Stimulated activated CD4-positive, alpha-beta T cell treated with anti-CD3 and anti-CD28 coated beads, Interleukin-12 subunit alpha, Interleukin-12 subunit beta, amount 100 ng/mL, for 4 hours (primary cell): ENCODE data around the gene FLYWCH2.

Experiments used
- DNase-seq: peaks from one replicate; pipeline ENCODE4 v3.0.0-alpha.2; 2020

FLYWCH2 gene, protein sequence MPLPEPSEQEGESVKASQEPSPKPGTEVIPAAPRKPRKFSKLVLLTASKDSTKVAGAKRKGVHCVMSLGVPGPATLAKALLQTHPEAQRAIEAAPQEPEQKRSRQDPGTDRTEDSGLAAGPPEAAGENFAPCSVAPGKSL

DNA sequence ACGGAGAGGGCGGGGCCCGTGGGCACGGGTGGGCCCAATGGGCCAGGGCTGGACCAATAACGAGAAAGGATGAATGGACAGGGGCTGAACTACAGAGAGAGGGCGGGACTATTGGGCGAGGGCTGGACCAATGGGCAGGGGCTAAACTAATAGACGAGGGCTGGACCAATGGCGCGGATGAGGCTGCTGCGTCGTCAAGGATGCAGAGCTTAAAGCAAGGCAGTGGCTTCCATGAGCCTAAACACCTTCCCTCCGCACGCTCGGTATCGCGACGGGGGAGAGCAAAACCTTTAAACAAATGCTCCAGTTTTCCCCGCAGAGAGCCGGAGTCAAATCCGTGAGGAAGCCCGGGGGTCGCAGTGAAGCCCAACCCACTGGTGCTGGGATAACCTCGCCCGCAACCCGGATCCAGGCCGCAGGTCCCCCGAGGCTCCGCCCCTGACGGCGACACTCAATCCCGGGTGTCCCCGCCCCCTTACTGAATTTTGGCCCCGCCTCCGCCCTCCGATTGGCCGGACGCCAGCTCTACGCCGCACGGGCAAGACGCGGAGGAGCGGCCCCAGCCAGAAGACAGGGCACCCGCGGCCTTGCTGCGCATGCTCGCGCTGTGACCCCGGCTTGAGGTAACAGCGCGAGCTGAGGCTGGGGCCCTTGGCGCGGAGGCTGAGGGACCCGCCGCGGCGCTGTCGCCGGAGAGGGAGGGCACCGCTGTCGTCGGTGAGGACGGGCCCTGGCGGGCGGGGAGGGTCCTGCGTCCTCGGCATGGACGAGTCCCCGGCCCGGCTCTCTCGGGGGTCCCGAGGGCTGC is at the start of gene FLYWCH2:
Gene FLYWCH2 (plus strand): TSS at position 566 of the 808 bp plus-strand sequence. CDS start 13,235 bp downstream, outside the sequence.
- peak; percentile 99 for DNase-seq

DNA sequence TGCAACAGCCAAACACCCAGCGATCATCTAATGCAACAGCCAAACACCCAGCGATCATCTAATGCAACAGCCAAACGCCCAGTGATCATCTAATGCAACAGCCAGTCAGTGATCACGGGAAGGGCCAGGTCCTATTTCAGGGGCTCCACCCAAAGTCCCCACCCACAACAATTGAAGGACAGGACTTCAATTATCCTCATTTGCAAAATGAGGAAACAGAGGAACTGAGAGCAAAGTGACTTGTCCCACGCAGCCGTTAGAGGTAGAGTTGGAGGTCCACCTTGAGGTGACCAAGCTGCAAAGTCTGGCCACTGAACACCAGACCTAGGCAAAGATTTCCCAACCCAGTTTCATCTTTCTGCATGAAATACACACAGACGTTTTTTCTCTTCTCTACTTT is 49.2 kb upstream of the FLYWCH2 start:
- no peak for DNase-seq

DNA sequence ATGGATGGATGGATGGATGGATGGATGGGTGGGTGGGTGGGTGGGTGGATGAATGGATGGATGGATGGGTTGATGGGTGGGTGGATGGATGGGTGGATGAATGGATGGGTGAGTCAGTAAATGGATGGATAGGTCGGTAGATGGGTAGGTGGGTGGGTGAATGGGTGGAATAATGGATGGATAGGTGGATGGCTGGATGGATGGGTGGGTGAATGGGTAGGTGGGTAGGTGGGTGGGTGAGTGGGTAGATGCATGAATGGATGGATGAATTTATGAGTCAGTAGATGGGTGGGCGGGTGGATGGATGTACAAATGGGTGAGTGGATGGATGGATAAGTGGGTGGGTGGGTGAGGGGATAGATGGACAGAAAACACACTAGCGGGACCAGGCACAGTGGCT is 48.0 kb upstream of the FLYWCH2 start:
- DNase-seq: no peak

DNA sequence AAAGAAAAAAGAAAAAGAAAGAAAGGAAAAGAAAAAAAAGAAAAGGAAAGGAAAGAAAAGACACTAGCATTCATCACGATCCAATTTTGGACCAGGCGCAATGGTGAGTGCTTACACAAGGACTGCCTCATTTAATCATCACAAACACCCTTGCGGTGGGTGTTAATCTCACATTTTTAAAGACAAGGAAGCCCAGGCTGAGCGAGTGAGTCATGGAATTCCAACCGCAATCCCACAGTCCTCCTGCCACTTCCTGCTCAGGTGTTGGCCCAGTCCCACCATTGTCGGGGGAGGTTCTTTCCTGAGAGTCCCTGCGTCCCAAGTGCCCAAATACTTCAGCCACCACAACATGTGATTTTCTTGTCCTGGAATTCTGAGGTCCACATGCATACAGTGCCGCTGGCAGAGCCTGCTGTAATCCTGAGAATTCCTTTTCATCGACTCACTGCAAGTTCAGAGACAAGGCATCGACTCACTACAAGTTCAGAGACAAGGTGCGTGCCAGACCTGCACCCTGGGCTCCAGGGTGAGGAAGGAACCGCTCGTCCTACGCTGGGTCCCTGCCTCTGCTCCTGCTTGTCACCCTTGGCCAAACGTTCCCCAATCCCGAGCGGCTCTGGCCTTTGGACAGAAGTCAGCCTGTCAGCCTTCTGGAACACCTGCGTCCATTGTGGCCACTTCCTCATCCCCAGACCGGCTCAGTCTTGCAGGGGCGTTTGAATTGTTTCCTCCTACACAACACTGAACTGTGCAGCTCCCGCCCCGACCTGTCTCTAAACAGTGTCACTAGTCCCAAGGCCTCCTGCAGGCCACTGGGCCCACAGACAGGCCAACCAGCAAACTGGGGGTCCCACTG is 47.1 kb upstream of the FLYWCH2 start:
- no peak for DNase-seq

DNA sequence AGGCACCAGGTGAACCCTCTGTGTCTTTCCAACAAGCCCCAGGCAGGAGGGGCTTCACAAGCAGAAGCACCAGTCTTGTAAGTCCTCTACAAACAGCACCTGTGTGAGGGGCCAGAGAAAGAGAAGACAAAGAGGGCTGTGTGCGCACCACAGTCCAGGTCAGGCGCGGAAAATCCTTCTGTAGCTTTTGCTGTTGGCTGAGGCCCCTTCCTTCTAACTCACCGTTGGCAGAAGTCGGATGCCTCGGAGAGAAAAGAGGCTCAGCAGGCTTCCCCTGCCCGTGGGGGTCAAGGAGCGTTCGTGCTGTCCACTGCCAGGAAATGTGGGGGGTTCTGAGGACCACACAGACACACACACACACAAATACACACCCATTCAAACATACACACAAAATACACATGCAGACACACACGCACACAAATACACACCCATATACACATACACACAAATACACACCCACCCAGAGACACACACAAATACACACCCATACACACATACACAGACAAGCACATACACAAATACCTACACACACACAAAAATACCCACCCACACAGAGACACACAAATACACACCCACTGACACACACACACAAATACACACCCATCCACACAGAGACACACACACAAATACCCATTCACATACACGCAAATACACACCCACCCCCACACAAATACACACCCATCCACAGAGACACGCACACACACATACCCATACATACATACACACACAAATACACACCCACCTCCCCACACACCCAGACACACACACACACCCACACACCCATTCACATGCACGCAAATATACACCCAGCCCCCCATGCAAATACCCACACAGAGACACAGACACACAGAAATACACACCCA is 46.1 kb upstream of the FLYWCH2 start:
- no peak for DNase-seq

DNA sequence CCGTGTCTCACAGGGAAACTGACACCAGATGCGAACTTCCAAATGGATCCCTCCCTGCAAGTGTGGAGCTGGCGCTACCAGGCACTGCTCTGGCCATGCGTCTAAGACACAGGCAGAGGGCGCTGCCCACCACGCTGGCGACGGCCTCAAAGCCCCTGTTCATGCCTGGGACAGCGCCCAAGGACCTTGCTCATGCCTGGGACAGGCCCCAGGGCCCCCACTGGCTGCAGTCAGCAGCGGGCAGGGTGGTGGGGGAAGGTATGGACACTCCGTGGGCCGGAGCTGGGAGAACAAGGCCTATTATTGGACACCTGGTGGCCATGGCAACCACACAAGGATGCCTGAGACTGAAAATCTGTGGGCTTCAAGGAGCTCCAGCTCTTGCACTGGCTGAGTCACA is 44.1 kb upstream of the FLYWCH2 start:
- DNase-seq: peak; percentile 50

DNA sequence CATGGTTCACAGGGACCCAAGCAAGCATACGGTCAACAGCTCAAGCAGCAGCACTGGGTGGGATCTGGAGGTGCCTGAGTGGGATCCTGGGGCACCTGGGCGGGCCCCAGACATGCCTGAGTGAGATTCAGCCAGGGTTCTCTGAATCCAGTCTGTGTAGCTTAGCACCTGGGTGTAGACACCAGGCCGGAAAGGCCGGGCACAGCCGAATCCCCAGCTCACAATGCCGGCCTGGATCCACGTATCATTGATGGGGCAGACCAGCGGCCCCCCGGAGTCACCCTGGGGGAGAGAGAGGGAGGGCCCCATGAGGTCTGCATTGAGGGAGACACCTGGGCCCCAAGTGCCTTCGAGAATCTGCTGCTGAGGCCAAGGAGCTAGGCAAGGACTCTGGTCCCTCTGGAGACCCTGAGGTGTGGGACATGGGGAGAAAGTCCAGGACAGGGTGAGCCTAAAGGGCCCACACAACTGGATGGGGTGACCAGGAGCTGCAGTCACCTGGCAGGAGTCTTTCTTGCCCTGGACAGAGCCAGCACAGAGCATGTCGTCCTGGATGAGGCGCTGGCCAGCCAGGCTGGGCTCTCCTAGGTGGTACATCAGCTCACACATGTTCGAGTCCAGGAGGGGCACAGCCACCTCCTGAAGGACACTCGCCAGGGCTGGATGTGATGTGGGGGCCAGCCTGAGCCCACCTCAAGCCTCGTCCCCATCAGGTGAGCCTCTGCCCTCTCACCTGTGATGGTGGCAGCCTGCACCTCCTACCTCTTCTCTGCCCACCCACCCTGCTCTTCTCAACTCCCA is 43.2 kb upstream of the FLYWCH2 start:
- DNase-seq: no peak

DNA sequence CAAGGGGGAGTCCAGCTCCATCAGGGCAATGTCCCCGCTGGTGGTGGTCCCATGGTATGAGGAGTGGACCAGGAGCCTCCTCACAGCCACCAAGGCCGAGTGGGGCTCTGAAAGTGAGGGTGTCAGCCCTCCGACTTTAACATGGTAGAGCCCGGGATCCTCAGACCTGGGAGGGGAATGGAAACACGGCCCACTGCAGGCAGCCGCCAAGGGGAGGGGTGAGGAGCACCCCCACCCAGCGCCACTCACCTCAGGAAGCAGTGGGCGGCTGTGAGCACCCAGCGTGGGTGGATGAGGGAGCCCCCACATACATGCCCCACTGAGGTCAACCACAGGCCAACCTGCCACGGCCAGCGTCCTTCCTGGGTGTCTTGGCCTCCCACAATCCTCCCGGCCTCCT is 42.1 kb upstream of the FLYWCH2 start:
- no peak for DNase-seq

DNA sequence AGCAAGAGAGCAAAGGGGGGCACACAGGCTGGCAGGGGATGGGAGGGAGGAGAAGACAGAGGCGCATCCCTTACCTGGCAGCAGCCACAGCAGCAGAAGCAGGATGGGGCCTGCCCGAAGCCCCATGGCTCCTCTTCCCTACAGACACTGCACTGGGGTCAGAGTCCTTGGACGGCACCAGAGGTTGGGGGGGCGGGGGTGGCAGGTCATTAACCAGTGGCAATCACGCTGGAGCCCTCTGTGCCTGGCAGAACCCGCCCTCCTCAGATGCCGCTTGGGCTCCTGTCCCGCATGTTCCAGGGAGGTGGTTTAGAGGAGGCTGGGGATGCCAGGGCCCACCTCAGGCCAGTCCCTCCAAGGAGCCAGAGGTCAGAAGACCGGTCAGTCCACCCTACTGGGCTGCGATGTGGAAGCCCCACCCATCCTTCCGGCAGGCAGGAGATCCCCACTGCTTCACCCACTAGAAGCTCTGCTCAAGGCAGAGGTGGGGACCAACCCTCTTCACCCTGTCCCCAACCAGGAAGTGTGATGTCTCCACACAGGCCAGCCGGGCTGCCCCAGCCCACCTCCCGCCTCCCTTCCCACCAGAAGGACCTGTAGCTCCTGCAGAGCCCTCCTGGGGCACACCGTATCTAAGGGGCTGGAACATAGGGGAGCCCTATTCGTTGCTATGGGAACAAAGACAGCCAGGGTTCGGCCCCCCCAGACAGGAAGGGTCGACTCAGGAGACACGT is 41.2 kb upstream of the FLYWCH2 start:
- DNase-seq: no peak

DNA sequence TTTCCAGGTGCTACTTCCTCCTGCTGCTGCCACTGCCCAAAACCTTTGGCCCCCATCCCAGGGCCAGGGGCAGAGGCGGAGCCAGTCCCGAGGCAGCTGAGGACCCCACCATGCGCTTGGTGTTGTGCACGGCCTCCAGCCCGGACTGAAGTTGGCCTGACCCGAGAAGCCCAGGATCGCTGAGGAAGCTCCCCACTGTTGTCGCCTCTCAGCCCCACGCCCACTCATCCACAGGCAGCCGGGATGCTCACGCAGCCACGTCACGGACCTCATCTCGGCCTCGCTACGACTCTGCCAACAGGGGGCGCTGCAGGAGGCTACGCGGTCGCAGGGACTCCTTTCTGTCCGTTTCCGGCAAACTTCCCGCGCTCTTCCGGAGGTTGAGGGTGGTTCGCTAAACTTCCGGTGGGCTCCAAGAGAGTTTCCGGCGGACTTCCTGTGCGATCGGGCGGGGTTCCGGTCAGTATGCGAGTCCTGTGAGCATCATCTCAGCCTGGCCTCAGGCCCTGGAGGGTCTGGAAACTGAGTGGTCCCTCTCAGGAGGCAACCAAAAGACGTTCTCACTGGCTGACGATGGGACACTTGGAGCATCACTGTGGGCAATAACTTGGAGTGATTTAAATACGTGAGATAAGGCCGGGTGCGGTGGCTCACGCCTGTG is 40.5 kb upstream of the FLYWCH2 start:
- peak; percentile 79 for DNase-seq

DNA sequence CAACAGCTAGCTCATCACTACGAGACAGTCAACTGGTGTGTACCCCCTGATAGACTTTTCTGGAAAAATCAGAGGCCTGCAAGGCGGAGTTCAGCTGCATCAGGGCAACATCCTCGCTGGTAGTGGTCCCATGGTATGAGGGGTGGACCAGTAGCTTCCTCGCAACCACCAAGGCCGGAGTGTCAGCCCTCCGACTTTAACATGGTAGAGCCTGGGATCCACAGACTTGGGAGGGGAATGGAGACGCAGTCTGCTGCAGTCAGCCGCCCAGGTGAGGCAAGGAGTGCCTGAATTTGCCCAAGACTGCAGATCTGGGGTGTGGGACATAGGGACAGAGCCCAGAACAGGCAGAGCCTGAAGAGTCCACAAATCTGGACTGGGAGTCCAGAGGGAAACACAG is 39.5 kb upstream of the FLYWCH2 start:
- DNase-seq: no peak

DNA sequence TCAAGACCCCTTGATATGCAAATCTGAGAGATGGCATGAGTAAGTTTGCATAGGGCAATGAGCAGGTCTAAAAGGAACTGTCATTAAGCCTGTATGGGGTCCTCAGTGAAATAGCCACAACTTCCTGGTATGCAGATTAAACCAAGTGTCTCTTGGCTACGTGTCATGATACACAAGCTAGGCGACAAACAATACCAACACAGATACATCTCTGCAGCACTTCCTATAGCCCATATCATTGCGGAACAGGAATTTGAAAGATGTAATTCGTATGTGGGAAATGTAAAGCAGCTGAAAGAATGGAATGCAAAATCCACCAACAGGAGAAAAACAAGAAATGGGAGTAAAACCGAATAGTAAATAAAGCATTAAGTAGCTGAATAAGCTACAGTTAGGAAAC is 37.9 kb upstream of the FLYWCH2 start:
- DNase-seq: no peak

DNA sequence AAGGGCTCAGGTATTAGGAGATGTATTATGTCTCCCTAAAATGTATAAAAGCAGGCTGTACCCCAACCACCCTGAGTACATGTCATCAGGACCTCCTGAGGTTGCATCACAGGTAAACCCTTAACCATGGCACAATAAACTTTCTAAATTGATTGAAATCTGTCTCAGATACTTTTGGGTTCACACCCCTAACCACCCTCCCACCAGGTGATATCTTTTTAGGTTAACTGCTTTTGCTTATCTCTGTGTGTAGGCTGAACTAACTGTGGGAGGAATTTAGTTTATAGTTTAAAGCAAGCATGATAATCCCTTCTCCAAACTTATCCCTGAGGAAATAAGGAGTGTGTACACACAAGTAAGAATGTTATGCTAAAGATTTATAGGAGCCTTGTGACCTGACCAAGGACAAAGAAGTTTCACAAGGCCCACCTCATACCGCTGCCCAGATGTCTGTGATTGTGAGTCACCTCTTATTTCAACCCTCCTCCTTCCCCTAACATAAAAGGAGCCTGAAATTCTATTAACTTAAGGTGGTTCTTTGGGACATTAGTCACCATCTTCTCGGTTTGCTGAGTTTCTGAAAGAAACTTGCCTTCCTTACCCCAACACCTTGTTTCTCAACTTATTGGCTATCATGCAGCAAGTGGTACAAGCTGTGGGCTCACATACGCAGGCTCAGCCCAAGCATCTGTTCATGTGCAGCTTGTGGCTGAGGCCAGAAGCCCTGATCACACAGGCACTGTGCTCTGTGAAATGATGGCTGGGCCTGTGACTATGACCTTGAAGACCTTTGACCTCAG is 36.3 kb upstream of the FLYWCH2 start:
- DNase-seq: no peak

DNA sequence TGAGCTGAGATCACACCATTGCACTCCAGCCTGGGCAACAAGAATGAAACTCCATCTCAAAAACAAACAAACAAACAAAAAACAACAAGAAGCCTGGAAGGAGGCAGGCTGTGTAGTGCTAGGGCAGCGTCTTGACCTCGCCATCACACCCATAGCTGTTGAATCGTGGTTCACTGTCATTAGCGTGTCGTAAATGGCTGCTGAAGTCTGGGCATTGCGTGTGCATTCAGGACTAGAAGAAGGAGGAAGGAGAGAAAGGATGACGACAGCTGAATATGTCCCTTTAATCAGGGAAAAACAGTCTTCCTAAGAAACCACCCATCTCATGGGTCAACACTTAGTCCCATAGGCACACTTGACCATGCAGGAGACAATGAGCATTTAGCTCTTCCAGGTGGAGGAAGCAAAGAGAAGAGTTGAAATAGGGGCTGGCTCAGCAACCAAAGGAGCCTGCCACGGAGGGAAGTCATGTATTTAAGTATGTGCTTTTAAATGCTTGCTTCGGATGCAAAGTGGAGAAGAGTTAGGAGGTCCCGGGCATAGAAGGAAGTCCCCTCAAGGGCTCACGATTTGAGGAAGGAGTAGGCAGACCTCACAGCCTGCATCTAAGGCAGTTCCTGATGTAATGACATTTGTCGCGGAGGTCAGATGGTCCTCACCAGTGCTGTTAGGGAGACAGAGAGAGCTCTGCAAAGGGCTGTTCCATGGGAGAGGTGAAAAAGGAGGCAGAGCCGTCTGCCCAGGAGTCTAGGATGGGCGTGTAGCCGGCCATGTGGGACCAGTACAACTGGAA is 33.9 kb upstream of the FLYWCH2 start:
- DNase-seq: no peak

DNA sequence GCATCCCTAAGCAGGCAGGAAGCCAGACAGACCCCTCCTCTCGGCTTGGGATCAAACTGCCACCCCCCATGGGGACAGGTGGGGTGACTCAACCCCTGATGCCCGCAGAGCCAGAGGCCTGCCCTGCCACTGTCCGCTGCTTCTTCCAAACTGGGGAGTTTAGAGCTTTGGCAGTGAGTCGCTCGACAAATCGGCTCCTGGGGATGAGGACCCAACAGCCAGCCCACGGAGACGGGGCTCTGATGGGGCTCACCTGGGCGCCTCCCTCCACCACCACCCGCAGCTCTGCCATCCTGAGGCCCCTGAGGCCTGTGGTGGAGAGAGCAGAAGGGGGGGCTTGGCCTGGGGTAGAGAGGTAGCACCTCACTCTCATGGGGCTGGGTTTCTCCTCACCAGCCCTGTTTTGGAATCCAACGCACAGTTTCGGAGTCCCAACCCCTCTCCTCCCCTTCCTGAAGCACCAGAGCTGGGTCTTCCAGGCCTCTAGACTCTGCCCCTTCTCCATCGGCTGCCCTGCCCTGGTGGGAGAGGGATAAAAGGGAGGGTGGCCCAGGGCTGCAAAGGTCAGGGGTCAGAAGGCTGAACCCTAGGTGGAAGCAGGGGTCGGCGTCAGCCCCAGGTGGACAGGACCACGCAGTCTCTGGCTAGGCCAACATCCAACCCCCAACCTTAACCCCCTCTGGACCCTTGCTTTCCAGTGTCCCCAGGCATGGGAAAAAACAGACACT is 30.8 kb upstream of the FLYWCH2 start:
- no peak for DNase-seq

DNA sequence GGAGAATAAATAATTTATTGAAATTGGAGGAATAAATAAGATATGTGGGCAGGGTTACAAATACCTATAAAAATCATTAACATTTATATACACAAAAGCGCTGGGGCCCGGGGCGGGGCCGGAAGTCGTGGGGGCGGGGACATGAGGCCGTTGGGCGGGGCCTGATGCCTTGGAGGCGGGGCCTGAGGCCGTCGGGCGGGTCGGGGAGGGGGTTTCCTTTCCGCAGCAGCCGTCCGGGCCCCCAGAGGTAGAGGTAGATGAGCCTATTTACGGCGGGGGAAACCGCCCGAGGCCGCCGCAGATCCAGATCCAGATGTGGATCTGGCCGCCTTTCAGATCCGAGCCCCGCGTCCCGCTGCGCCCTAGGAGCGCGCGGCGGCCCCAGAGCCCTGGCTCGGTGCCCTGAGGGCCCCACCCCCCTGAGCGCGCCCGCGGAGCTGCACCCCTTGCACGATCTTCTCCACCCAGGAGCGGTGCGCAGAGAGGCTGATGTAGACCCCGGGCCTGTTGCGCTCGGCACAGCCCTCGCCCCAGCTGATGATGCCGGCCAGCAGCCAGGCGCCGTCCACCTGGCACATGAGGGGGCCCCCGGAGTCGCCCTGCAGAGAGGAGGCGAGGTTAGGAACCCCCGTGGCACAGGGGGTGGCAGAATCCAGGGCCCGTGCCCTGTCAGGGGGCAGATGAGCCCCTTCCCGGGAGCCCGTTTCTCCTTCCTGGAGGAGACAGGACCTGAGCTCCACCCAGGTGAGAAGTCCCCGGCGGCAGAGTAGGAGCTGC is 30.1 kb upstream of the FLYWCH2 start:
- no peak for DNase-seq

DNA sequence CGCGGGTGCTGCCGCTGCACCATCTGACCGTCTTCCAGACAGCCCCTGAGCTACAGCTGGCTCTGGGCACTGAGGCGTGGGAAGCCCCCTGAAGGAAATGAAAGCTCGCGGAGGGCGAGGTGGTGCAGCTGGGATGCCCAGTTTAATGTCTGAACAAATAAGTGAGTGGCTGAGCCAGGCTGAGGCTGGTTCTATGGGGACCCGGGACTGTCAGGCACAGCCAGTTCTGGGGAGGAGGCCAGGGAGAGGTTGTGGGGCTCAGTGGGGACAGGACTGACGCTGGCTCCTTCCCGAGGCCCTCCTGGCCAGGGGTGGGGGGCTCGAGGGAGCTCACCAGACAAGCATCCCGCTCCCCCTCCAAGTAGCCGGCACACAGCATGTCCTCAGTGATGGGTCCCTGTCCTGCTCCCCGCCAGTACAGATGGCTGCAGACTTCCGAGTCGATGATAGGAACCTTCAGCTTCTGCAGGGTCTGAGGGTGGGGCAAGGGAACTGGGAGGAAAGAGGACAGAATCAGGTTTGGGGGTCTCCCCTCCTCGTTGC is 29.4 kb upstream of the FLYWCH2 start:
- no peak for DNase-seq
